ENCODE measurements around the gene TMEM254. TPM values are rescaled to one million over a fixed set of nuclear protein-coding genes. Genes with fewer than 3 reads are reported as not detected.

TMEM254 gene
- total and polyA plus RNA-seq, 7 experiments from 2014 or later, result 7.3 to 44.5 (median 17.4) TPM

GRCh38 chr10:80100861-80101695, 22.6 kb downstream of the TMEM254 start:
- DNase-seq, result no peak
- Mint-ChIP-seq H3K4me3 (no peak overlapping the region), H3K27ac (no peak overlapping the region), H3K36me3 (peaks cover 0 to 9% (median 0%) of the 10 kb centered on the region in 5 donors), H3K9me3 (peaks cover 0 to 5% (median 0%) of the 10 kb centered on the region in 11 donors), H3K4me1 (peaks cover 0 to 18% (median 14%) of the 10 kb centered on the region in 7 donors), H3K27me3 (peaks cover 0 to 9% (median 3%) of the 10 kb centered on the region in 5 donors)
- H3K27ac ChIP-seq (ENCODE audit: low read depth, low read length), result no peak overlapping the region
- peaks cover 0 to 5% of the 10 kb centered on the region in 2 donors for H3K4me1 ChIP-seq (ENCODE audit: control insufficient read depth in 2 of 2, insufficient read depth in 2 of 2, low read length in 2 of 2)
- no peak for ATAC-seq
- no peaks in the 10 kb centered on the region for H3K36me3 ChIP-seq (ENCODE audit: control insufficient read depth in 2 of 3, insufficient read depth in 3 of 3, low read length in 3 of 3)
- CTCF ChIA-PET, result interaction anchor here (0.6 kb wide), 1 partner anchor 18 kb away, joined by 3 read pairs; no protein-coding TSS in a partner anchor
- no peaks in the 10 kb centered on the region for H3K27me3 ChIP-seq (ENCODE audit: control insufficient read depth in 2 of 2, insufficient read depth in 2 of 2, low read length in 2 of 2)
- intact Hi-C loops (cut with micrococcal nuclease), result no loop called here
- H3K4me3 ChIP-seq (ENCODE audit: low read length), result no peak overlapping the region
- POLR2A ChIA-PET, result no interaction called here
- H3K9me3 ChIP-seq (ENCODE audit: control insufficient read depth in 2 of 3, low read length in 3 of 3), result no peaks in the 10 kb centered on the region

GRCh38 chr10:80104066-80104926, 25.8 kb downstream of the TMEM254 start:
- ChIA-PET POLR2A (interaction anchor here (0.7 to 0.9 kb wide), 2 partner anchors 25 to 781 kb away, joined by 3 to 4 read pairs; partner anchors contain the start of gene TMEM254), CTCF (interaction anchor here (0.6 to 0.7 kb wide), 2 partner anchors 17 to 52 kb away, joined by 3 read pairs; no protein-coding TSS in a partner anchor)
- peak in 4 of 9 donors; percentile 6 to 20 (median 14) for DNase-seq

GRCh38 chr10:80108576-80109239, 30.2 kb downstream of the TMEM254 start:
- Histone ChIP-seq H3K4me3 (ENCODE audit: low read length) (no peak overlapping the region), H3K9me3 (ENCODE audit: control insufficient read depth in 2 of 3, low read length in 3 of 3) (peaks cover 0 to 14% (median 0%) of the 10 kb centered on the region in 3 experiments), H3K27me3 (ENCODE audit: control insufficient read depth in 2 of 2, insufficient read depth in 2 of 2, low read length in 2 of 2) (no peaks in the 10 kb centered on the region), H3K4me1 (ENCODE audit: control insufficient read depth in 2 of 2, insufficient read depth in 2 of 2, low read length in 2 of 2) (peaks cover 0 to 5% of the 10 kb centered on the region in 2 donors), H3K36me3 (ENCODE audit: control insufficient read depth in 2 of 3, insufficient read depth in 3 of 3, low read length in 3 of 3) (no peaks in the 10 kb centered on the region), H3K27ac (ENCODE audit: low read depth, low read length) (no peak overlapping the region)
- Mint-ChIP-seq H3K27ac (no peak overlapping the region), H3K9me3 (peaks cover 5 to 32% (median 16%) of the 10 kb centered on the region in 11 donors), H3K4me3 (no peak overlapping the region), H3K27me3 (peaks cover 0 to 2% (median 0%) of the 10 kb centered on the region in 5 donors), H3K36me3 (peaks cover 0 to 19% (median 0%) of the 10 kb centered on the region in 5 donors), H3K4me1 (peaks cover 0 to 12% (median 11%) of the 10 kb centered on the region in 7 donors)
- ATAC-seq (no peak), DNase-seq (no peak)
- CTCF ChIA-PET, result no interaction called here
- POLR2A ChIA-PET, result no interaction called here
- intact Hi-C loops (cut with micrococcal nuclease), result no loop called here

More at GRCh38 chr10:80104066-80104926, 25.8 kb downstream of the TMEM254 start:
- H3K27ac Mint-ChIP-seq, result peak overlapping the region in 3 of 9 donors; percentile 25 to 76 (median 41)
- H3K4me1 Mint-ChIP-seq, result peaks cover 0 to 18% (median 14%) of the 10 kb centered on the region in 7 donors
- Histone ChIP-seq H3K4me3 (ENCODE audit: low read length) (no peak overlapping the region), H3K27ac (ENCODE audit: low read depth, low read length) (no peak overlapping the region), H3K9me3 (ENCODE audit: control insufficient read depth in 2 of 3, low read length in 3 of 3) (peaks cover 0 to 9% (median 0%) of the 10 kb centered on the region in 3 experiments), H3K36me3 (ENCODE audit: control insufficient read depth in 2 of 3, insufficient read depth in 3 of 3, low read length in 3 of 3) (no peaks in the 10 kb centered on the region), H3K27me3 (ENCODE audit: control insufficient read depth in 2 of 2, insufficient read depth in 2 of 2, low read length in 2 of 2) (no peaks in the 10 kb centered on the region), H3K4me1 (ENCODE audit: control insufficient read depth in 2 of 2, insufficient read depth in 2 of 2, low read length in 2 of 2) (peaks cover 0 to 5% of the 10 kb centered on the region in 2 donors)
- no peak overlapping the region for H3K4me3 Mint-ChIP-seq
- peaks cover 0 to 15% (median 0%) of the 10 kb centered on the region in 5 donors for H3K36me3 Mint-ChIP-seq
- peak; percentile 77 for ATAC-seq
- H3K27me3 Mint-ChIP-seq, result peaks cover 0 to 4% (median 0%) of the 10 kb centered on the region in 5 donors
- intact Hi-C loops (cut with micrococcal nuclease), result no loop called here
- H3K9me3 Mint-ChIP-seq, result peaks cover 5 to 22% (median 12%) of the 10 kb centered on the region in 11 donors

GRCh38 chr10:80110986-80111385, 32.5 kb downstream of the TMEM254 start:
- ChIA-PET POLR2A (no interaction called here), CTCF (no interaction called here)
- DNase-seq, result no peak
- Mint-ChIP-seq H3K4me3 (no peak overlapping the region), H3K4me1 (no peaks in the 10 kb centered on the region), H3K9me3 (peaks cover 5 to 32% (median 16%) of the 10 kb centered on the region in 11 donors), H3K36me3 (peaks cover 0 to 19% (median 0%) of the 10 kb centered on the region in 5 donors), H3K27me3 (peaks cover 0 to 2% (median 0%) of the 10 kb centered on the region in 5 donors), H3K27ac (no peak overlapping the region)
- H3K27ac ChIP-seq (ENCODE audit: low read depth, low read length), result no peak overlapping the region
- peaks cover 0 to 14% (median 0%) of the 10 kb centered on the region in 3 experiments for H3K9me3 ChIP-seq (ENCODE audit: control insufficient read depth in 2 of 3, low read length in 3 of 3)
- no peak overlapping the region for H3K4me3 ChIP-seq (ENCODE audit: low read length)
- no peaks in the 10 kb centered on the region for H3K36me3 ChIP-seq (ENCODE audit: control insufficient read depth in 2 of 3, insufficient read depth in 3 of 3, low read length in 3 of 3)
- ATAC-seq, result no peak
- no peaks in the 10 kb centered on the region for H3K4me1 ChIP-seq (ENCODE audit: control insufficient read depth in 2 of 2, insufficient read depth in 2 of 2, low read length in 2 of 2)
- H3K27me3 ChIP-seq (ENCODE audit: control insufficient read depth in 2 of 2, insufficient read depth in 2 of 2, low read length in 2 of 2), result no peaks in the 10 kb centered on the region
- intact Hi-C loops (cut with micrococcal nuclease), result no loop called here

GRCh38 chr10:80118669-80119068, 40.2 kb downstream of the TMEM254 start:
- ATAC-seq, result no peak
- intact Hi-C loops (cut with micrococcal nuclease), result no loop called here
- Histone ChIP-seq H3K27me3 (ENCODE audit: control insufficient read depth in 2 of 2, insufficient read depth in 2 of 2, low read length in 2 of 2) (no peaks in the 10 kb centered on the region), H3K27ac (ENCODE audit: low read depth, low read length) (no peak overlapping the region), H3K9me3 (ENCODE audit: control insufficient read depth in 2 of 3, low read length in 3 of 3) (no peaks in the 10 kb centered on the region), H3K36me3 (ENCODE audit: control insufficient read depth in 2 of 3, insufficient read depth in 3 of 3, low read length in 3 of 3) (no peaks in the 10 kb centered on the region), H3K4me3 (ENCODE audit: low read length) (no peak overlapping the region), H3K4me1 (ENCODE audit: control insufficient read depth in 2 of 2, insufficient read depth in 2 of 2, low read length in 2 of 2) (no peaks in the 10 kb centered on the region)
- H3K4me3 Mint-ChIP-seq, result no peak overlapping the region
- ChIA-PET POLR2A (no interaction called here), CTCF (interaction anchor here (0.6 to 1.0 kb wide), 2 partner anchors 17 to 22 kb away, joined by 3 read pairs; no protein-coding TSS in a partner anchor)
- no peak for DNase-seq
- H3K27ac Mint-ChIP-seq, result no peak overlapping the region
- H3K9me3 Mint-ChIP-seq, result no peaks in the 10 kb centered on the region
- H3K27me3 Mint-ChIP-seq, result peaks cover 0 to 20% (median 8%) of the 10 kb centered on the region in 5 donors
- H3K36me3 Mint-ChIP-seq, result no peaks in the 10 kb centered on the region
- H3K4me1 Mint-ChIP-seq, result no peaks in the 10 kb centered on the region

GRCh38 chr10:80122110-80122710, 43.7 kb downstream of the TMEM254 start:
- intact Hi-C loops (cut with micrococcal nuclease), result no loop called here
- no peak for DNase-seq
- H3K36me3 ChIP-seq (ENCODE audit: control insufficient read depth in 2 of 3, insufficient read depth in 3 of 3, low read length in 3 of 3), result no peaks in the 10 kb centered on the region
- CTCF ChIA-PET, result no interaction called here
- H3K9me3 ChIP-seq (ENCODE audit: control insufficient read depth in 2 of 3, low read length in 3 of 3), result no peaks in the 10 kb centered on the region
- no peak overlapping the region for H3K27ac ChIP-seq (ENCODE audit: low read depth, low read length)
- H3K4me3 ChIP-seq (ENCODE audit: low read length), result no peak overlapping the region
- H3K27me3 Mint-ChIP-seq, result peaks cover 8 to 22% (median 14%) of the 10 kb centered on the region in 5 donors
- no peaks in the 10 kb centered on the region for H3K9me3 Mint-ChIP-seq
- H3K27me3 ChIP-seq (ENCODE audit: control insufficient read depth in 2 of 2, insufficient read depth in 2 of 2, low read length in 2 of 2), result no peaks in the 10 kb centered on the region
- H3K4me3 Mint-ChIP-seq, result no peak overlapping the region
- no peaks in the 10 kb centered on the region for H3K4me1 Mint-ChIP-seq
- no peak overlapping the region for H3K27ac Mint-ChIP-seq
- no peaks in the 10 kb centered on the region for H3K36me3 Mint-ChIP-seq
- H3K4me1 ChIP-seq (ENCODE audit: control insufficient read depth in 2 of 2, insufficient read depth in 2 of 2, low read length in 2 of 2), result no peaks in the 10 kb centered on the region
- no peak for ATAC-seq
- POLR2A ChIA-PET, result no interaction called here

Data from naive thymus-derived CD4-positive, alpha-beta T cell (primary cell).